Heart left ventricle (tissue), 16 donors: ENCODE measurements around the gene POLR2A. TPM values are rescaled to one million over a fixed set of nuclear protein-coding genes. Genes with fewer than 3 reads are reported as not detected.
A peak's percentile ranks its signal among the peaks of the same experiment; 100 is the strongest.

ENCODE experiments used
- ATAC-seq, 4 donors: fragments of 200-7000 bp; cut with Tn5 transposase; one replicate each; pipeline ENCODE4 v1.9.1; 2020 to 2022; ENCODE audit warnings: moderate library complexity in 4 of 4, mild to moderate bottlenecking in 3 of 4, moderate number of reproducible peaks in 1 of 4
- DNase-seq, 5 donors: peaks; one replicate each; pipeline ENCODE4 v3.0.0-alpha.2; 2020
- H3K27ac ChIP-seq, 12 donors: fragments of 200-600 bp; sonication (generic) in 4 of 12; one replicate each; pipeline versions ENCODE4 v1.5.0 to v1.8.0; 2016 to 2022; ENCODE audit warnings: mild to moderate bottlenecking in 2 of 12
- H3K27me3 ChIP-seq, 9 donors: fragments of 200-600 bp; sonication (generic) in 2 of 9; one replicate each; pipeline versions ENCODE4 v1.5.1 to v1.8.0; 2016 to 2022; ENCODE audit warnings: mild to moderate bottlenecking in 3 of 9
- H3K36me3 ChIP-seq, 9 donors: fragments of 200-600 bp; sonication (generic) in 2 of 9; one replicate each; pipeline versions ENCODE4 v1.5.0 to v1.8.0; 2018 to 2022; ENCODE audit warnings: mild to moderate bottlenecking in 2 of 9
- H3K4me1 ChIP-seq, 12 donors: fragments of 200-600 bp; sonication (generic) in 4 of 12; one replicate each; pipeline versions ENCODE4 v1.5.0 to v1.8.0; 2016 to 2022; ENCODE audit warnings: mild to moderate bottlenecking in 3 of 12
- H3K4me3 ChIP-seq, 12 donors: fragments of 200-600 bp; sonication (generic) in 4 of 12; one replicate each; pipeline versions ENCODE4 v1.5.0 to v1.8.0; 2017 to 2022; ENCODE audit warnings: mild to moderate bottlenecking in 9 of 12, moderate library complexity in 4 of 12
- H3K9me3 ChIP-seq, 12 donors: fragments of 200-600 bp; sonication (generic) in 4 of 12; one replicate each; pipeline versions ENCODE4 v1.5.0 to v1.8.0; 2016 to 2022; ENCODE audit warnings: mild to moderate bottlenecking in 1 of 12
- CTCF ChIP-seq, 12 donors: fragments of 200-600 bp; sonication (generic) in 4 of 12; IDR thresholded peaks; one replicate each; pipeline versions ENCODE4 v1.5.0 to v1.8.0; 2018 to 2022; ENCODE audit warnings: antibody characterized with exemption in 12 of 12, mild to moderate bottlenecking in 5 of 12
- POLR2A ChIP-seq, 2 donors: fragments of 450-650 bp; IDR thresholded peaks; one replicate each; pipeline ENCODE4 v1.6.1; 2017; ENCODE audit warnings: antibody characterized with exemption in 2 of 2, mild to moderate bottlenecking in 2 of 2, moderate library complexity in 2 of 2
- WGBS, 4 donors: extraction: QIAGEN DNeasy Blood & Tissue Kit in 2 of 4; methylation state at CpG; one replicate each; pipeline versions ENCODE4 v1.1.5 to v1.1.7; 2013 to 2018; 5-methylcytosine and 5-hydroxymethylcytosine counted together
- intact Hi-C, 10 donors: fragments of 100-400 bp; cut with DNase I; formaldehyde crosslinking; loops; one replicate each; pipeline versions ENCODE4 v1.11.1 to v1.14.2; 2022
- polyA plus RNA-seq, 2 donors: library from polyadenylated mRNA; stranded (reverse); fragments of 200-250 nt; gene quantifications; one replicate each; pipeline ENCODE4 v1.2.3, GENCODE V29; 2013
- total RNA-seq, 9 donors: library from RNA; depleted of rRNA in 2 of 9; stranded (reverse); fragments of >200 nt in 2 of 9; fragmentation: NEBNext Ultra II Directional in 3 of 9; extraction: Animal tissue kit (Norgen Biotek cat#: 25700) in 3 of 9; gene quantifications; one replicate each; pipeline versions ENCODE4 v1.1.0 to v1.2.4, GENCODE V29; 2016 to 2023
- donor health status: ischemic (EF 13 %, LVEDD 7.1; RV severe dilation, severe dysfunction).
- donor health status: healthy with polysubstance abuse.
- donor health status: DM: no; HTN: yes; CAD: no.
- donor health status: DM: no; HTN: no; CAD: no.
- donor health status: ischemic (EF 25% LVEDD 6.9; RV normal size, moderate dysfunction).
- donor health status: ischemic (EF 25% LVEDD 5.7; RV mildly dilated, moderate dysfunction).
- donor health status: healthy.
- donor health status: DM: yes; HTN: yes; CAD: no.
- donor health status: ischemic (EF 35%, LVEDD 5.7; RV mildly dilated, moderate dysfunction).
- donor health status: nonischemic (EF 11% LVEDD 7.7; RV severe dilation, severe dysfunction).
- donor health status: DM: yes; HTN: yes; CAD: no.
- donor health status: PGD.
- donor health status: ischemic (EF 29% LVEDD 5.4; RV normal size, mild dysfunction).
- donor health status: nonischemic (EF 23%, LVEDD 6.1; RV moderate dilation, normal function).

POLR2A gene
- total and polyA plus RNA-seq, 11 donors = 17.3 to 77.6 (median 41.5) TPM

GRCh38 chr17:7441266-7441665, 42.9 kb upstream of the POLR2A start:
- intact Hi-C loops = loop anchor here in 4 of 10 donors (5.0 to 10.0 kb wide), 2 partner anchors 36 to 404 kb away; partner anchors contain the start of gene ZBTB4 (in 3 of the 4)
- ATAC-seq = no peak
- no peak for TF ChIP-seq CTCF (IDR thresholded peaks at IDR 0.05)
- TF ChIP-seq POLR2A (IDR thresholded peaks at IDR 0.05) = no peak
- H3K9me3 ChIP-seq = no peaks in the 10 kb centered on the region
- peak in 1 of 5 donors; percentile 15 for DNase-seq
- H3K4me3 ChIP-seq = no peak overlapping the region
- H3K27ac ChIP-seq = no peak overlapping the region
- H3K27me3 ChIP-seq = peaks cover 0 to 56% (median 12%) of the 10 kb centered on the region in 9 donors
- no peaks in the 10 kb centered on the region for H3K36me3 ChIP-seq
- H3K4me1 ChIP-seq = peaks cover 4 to 63% (median 43%) of the 10 kb centered on the region in 12 donors
- WGBS, 4 donors = 67 to 79% (median 71%) methylated on average over 7 of the region's 7 CpGs

DNA sequence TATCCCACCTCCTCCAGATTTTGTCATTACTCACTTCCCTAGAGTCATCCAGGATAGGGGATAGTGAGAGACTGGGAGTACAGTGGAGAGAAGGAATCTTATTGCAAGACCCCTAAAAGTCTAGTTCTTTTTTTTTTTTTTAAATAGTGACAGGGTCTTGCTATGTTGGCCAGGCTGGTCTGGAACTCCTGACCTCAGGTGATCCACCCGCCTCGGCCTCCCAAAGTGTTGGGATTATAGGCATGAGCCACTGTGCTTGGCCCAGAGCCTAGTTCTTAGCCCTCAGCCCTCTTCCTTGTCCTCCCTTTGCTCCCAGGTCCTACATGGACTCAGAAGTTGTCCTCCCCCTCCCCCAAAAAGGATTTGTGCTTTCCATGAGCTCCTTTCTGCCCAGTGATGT, 42.0 kb upstream of the POLR2A start:
- no peak for TF ChIP-seq POLR2A (IDR thresholded peaks at IDR 0.05)
- TF ChIP-seq CTCF (IDR thresholded peaks at IDR 0.05) = no peak
- peaks cover 0 to 59% (median 12%) of the 10 kb centered on the region in 9 donors for H3K27me3 ChIP-seq
- peaks cover 0 to 63% (median 34%) of the 10 kb centered on the region in 12 donors for H3K4me1 ChIP-seq
- no peaks in the 10 kb centered on the region for H3K9me3 ChIP-seq
- DNase-seq = peak in 1 of 5 donors; percentile 17
- no peak for ATAC-seq
- WGBS, 4 donors = 90 to 94% (median 94%) methylated on average over 2 of the region's 2 CpGs
- intact Hi-C loops = loop anchor here in 4 of 10 donors (5.0 to 10.0 kb wide), 2 partner anchors 35 to 403 kb away; partner anchors contain the start of gene ZBTB4 (in 3 of the 4)
- H3K4me3 ChIP-seq = no peak overlapping the region
- H3K27ac ChIP-seq = no peak overlapping the region
- no peaks in the 10 kb centered on the region for H3K36me3 ChIP-seq

DNA sequence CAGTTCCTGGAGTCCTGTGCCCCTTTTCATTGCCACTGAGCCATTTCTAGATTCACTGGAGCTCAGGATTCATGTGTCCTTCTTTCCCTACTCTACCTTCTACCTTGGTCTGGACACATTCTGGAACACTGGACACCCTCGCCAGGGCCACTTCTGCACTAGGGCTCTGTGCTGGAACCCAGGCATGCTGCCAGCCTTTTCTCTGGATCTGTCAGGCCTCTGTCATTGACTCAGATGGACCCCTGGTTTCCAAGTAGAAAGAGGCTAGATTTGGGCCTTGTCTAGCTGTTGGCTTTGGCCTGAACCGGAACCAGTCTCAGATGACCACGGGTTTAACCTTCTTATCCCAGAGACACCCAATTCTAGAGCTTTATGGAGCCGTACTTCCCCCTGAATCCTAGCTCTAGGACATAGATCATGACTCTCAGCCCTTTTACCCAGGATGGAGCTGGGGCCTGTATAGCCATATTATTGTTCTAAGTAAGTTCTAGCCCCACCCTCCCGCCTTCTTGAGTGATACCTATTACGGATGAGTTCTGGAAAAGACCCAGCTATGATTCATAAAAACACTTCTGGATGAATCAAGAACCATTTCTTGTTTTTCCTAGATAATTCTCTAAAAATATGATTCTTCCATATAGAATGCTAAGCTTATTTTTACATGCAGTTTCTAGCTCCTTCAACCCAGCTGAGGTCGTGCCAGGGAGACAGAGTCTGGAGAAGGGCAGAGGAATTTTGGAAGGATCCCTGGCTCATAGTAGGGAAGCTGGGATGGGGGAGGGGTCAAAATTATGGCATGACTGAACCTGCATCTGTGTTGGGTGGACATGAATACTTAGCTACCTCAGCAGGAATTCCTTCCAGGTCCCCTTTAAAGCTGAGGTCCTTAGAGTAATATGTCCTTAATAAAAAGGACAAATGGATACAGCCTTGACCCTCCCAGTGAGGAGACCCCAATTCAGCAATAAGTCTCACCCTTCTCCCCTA, 40.4 kb upstream of the POLR2A start:
- intact Hi-C loops = loop anchor here in 4 of 10 donors (5.0 to 10.0 kb wide), 2 partner anchors 34 to 401 kb away; partner anchors contain the start of gene ZBTB4 (in 3 of the 4)
- H3K27me3 ChIP-seq = peaks cover 0 to 59% (median 12%) of the 10 kb centered on the region in 9 donors
- ATAC-seq (no peak), DNase-seq (no peak)
- TF ChIP-seq CTCF (IDR thresholded peaks at IDR 0.05) (no peak), POLR2A (IDR thresholded peaks at IDR 0.05) (no peak)
- no peaks in the 10 kb centered on the region for H3K9me3 ChIP-seq
- no peak overlapping the region for H3K4me3 ChIP-seq
- no peaks in the 10 kb centered on the region for H3K36me3 ChIP-seq
- H3K27ac ChIP-seq = peak overlapping the region in 1 of 12 donors; percentile 70
- peaks cover 0 to 46% (median 23%) of the 10 kb centered on the region in 12 donors for H3K4me1 ChIP-seq
- 82 to 92% (median 88%) methylated on average over 7 of the region's 7 CpGs for WGBS, 4 donors
